Measurements from ENCODE around the gene ATP5PB.

The ATP5PB gene

DNA sequence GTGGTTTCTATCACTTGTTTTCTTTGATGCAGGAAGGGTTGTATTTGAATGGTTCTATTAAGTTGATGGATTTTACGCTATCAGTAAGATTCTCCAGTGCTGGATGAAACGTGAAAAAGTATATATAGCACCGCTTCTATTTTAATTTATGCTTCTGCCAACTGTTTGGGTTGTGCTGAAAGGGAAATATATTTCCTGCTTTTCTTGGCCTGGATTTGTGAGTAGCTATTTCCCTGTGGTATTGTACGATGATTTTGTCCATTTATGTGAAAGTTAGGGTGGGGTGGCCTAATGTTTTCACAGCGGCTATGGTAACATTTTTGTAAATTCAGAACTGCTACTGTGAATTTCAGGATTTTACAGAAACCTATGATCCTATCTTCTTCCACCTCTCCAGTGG, 24.8 kb downstream of the ATP5PB start:
- no peaks in the 10 kb centered on the region for H3K9me3 ChIP-seq (ENCODE audit: control insufficient read depth, low read length)
- H3K4me3 ChIP-seq (ENCODE audit: insufficient read depth, low read depth, low read length, poor library complexity, severe bottlenecking): peak overlapping the region; percentile 51
- H3K36me3 ChIP-seq (ENCODE audit: control insufficient read depth, insufficient read depth, low read length): no peaks in the 10 kb centered on the region
- DNase-seq: no peak
- peak overlapping the region; percentile 72 for H3K27ac ChIP-seq (ENCODE audit: insufficient read depth, low read length, poor library complexity, severe bottlenecking)
- peaks cover 73% of the 10 kb centered on the region for H3K4me1 ChIP-seq (ENCODE audit: control insufficient read depth, insufficient read depth, low read length, poor library complexity, severe bottlenecking)
- H3K27me3 ChIP-seq (replicated peaks; ENCODE audit: control insufficient read depth, insufficient read depth, low read length, poor library complexity, severe bottlenecking): no peaks in the 10 kb centered on the region

DNA sequence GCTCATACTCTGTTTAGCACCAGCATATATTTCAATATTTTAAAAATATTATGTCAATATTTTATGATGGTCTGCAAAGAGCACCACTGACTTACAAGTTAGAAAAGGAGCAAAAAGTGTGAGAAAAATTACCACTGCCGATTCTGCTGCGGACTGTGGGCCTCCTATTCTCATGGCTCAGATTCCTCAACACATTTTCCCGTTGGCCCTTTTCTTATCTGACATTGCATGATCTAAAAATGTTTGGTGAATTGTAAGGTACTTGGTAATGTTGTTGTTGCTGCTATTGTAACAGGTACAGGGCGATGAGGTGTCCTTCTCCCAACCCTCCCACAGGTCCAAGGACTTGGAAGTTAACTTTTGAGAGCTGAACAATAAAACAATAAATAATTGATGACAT, 25.3 kb downstream of the ATP5PB start:
- Histone ChIP-seq H3K4me3 (ENCODE audit: insufficient read depth, low read depth, low read length, poor library complexity, severe bottlenecking) (peak overlapping the region; percentile 51), H3K27me3 (replicated peaks; ENCODE audit: control insufficient read depth, insufficient read depth, low read length, poor library complexity, severe bottlenecking) (no peaks in the 10 kb centered on the region), H3K9me3 (ENCODE audit: control insufficient read depth, low read length) (no peaks in the 10 kb centered on the region), H3K4me1 (ENCODE audit: control insufficient read depth, insufficient read depth, low read length, poor library complexity, severe bottlenecking) (peaks cover 71% of the 10 kb centered on the region), H3K36me3 (ENCODE audit: control insufficient read depth, insufficient read depth, low read length) (no peaks in the 10 kb centered on the region), H3K27ac (ENCODE audit: insufficient read depth, low read length, poor library complexity, severe bottlenecking) (peak overlapping the region; percentile 72)
- DNase-seq: no peak

DNA sequence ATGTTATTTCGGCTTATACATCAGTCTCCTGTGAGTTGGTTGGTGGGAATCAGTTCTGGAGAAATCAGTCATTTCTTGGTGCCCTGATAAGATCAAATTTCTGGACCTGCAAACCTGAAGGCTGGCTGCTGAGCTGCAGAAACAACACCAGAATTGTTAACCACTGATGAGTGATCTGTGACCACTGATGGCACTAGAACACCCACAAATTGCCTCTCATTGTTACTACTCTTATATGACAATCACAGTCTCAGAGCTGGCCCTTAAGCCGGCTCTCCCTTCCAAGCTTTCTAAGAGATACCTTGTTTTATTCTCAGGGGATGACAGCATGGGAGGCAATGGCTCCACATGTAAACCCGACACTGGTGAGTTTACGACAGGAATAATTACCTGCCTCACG, 26.4 kb downstream of the ATP5PB start:
- Histone ChIP-seq H3K9me3 (ENCODE audit: control insufficient read depth, low read length) (no peaks in the 10 kb centered on the region), H3K27ac (ENCODE audit: insufficient read depth, low read length, poor library complexity, severe bottlenecking) (peak overlapping the region; percentile 72), H3K4me1 (ENCODE audit: control insufficient read depth, insufficient read depth, low read length, poor library complexity, severe bottlenecking) (peaks cover 60% of the 10 kb centered on the region), H3K36me3 (ENCODE audit: control insufficient read depth, insufficient read depth, low read length) (no peaks in the 10 kb centered on the region), H3K4me3 (ENCODE audit: insufficient read depth, low read depth, low read length, poor library complexity, severe bottlenecking) (peak overlapping the region; percentile 51), H3K27me3 (replicated peaks; ENCODE audit: control insufficient read depth, insufficient read depth, low read length, poor library complexity, severe bottlenecking) (no peaks in the 10 kb centered on the region)
- no peak for DNase-seq

DNA sequence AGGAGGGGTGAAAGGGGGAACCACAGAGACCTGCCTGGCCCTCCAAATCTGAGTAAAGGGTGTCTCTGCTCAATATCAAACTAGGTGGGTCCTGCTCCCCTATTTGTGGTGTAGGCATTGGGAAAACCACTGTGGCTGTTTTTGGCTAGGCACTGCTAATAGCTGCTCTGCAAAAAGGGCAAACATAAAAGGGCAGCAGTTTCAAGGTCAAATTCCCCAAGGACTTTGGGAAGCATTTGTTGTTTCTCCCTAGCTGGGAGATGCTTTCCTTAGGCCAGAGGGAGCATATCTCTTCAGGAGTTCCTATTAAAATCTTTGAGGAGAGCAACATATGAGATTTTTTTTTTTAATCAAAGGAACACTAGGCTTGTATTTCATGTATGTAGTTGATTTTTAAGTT, 26.9 kb downstream of the ATP5PB start:
- no peak for DNase-seq
- Histone ChIP-seq H3K27ac (ENCODE audit: insufficient read depth, low read length, poor library complexity, severe bottlenecking) (peak overlapping the region; percentile 72), H3K27me3 (replicated peaks; ENCODE audit: control insufficient read depth, insufficient read depth, low read length, poor library complexity, severe bottlenecking) (no peaks in the 10 kb centered on the region), H3K9me3 (ENCODE audit: control insufficient read depth, low read length) (no peaks in the 10 kb centered on the region), H3K36me3 (ENCODE audit: control insufficient read depth, insufficient read depth, low read length) (no peaks in the 10 kb centered on the region), H3K4me1 (ENCODE audit: control insufficient read depth, insufficient read depth, low read length, poor library complexity, severe bottlenecking) (peaks cover 55% of the 10 kb centered on the region), H3K4me3 (ENCODE audit: insufficient read depth, low read depth, low read length, poor library complexity, severe bottlenecking) (peak overlapping the region; percentile 51)

DNA sequence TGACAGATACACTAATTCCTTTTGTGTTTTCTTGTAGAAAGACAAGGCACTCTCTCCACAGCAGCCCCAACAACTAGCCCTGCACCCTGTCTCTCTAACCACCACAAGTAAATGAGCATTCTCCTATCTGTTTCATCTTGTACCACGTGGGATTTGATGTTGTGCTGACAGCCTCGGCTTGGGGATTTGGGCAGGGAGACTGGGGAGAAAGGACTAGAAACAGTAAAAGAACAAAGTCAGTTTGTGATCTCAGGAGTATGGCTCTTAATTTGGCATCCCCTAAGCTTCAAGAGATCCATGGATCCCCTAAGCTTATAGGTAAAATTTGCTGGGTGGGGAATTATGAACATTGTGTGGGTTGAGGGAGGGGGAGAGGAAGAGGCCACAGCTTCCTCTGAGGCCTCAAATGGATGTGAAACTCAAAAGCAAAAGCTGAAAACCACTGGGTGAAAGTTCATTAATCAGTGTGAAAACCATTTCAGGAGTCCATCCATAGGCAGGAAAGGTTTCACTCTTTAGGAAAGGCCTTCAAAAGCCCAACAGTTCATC, 27.6 kb downstream of the ATP5PB start:
- no peaks in the 10 kb centered on the region for H3K9me3 ChIP-seq (ENCODE audit: control insufficient read depth, low read length)
- H3K36me3 ChIP-seq (ENCODE audit: control insufficient read depth, insufficient read depth, low read length): no peaks in the 10 kb centered on the region
- peaks cover 49% of the 10 kb centered on the region for H3K4me1 ChIP-seq (ENCODE audit: control insufficient read depth, insufficient read depth, low read length, poor library complexity, severe bottlenecking)
- H3K27ac ChIP-seq (ENCODE audit: insufficient read depth, low read length, poor library complexity, severe bottlenecking): peak overlapping the region; percentile 72
- H3K27me3 ChIP-seq (replicated peaks; ENCODE audit: control insufficient read depth, insufficient read depth, low read length, poor library complexity, severe bottlenecking): no peaks in the 10 kb centered on the region
- H3K4me3 ChIP-seq (ENCODE audit: insufficient read depth, low read depth, low read length, poor library complexity, severe bottlenecking): peak overlapping the region; percentile 51
- peak in 2 of 3 donors; percentile 12 to 27 for DNase-seq

DNA sequence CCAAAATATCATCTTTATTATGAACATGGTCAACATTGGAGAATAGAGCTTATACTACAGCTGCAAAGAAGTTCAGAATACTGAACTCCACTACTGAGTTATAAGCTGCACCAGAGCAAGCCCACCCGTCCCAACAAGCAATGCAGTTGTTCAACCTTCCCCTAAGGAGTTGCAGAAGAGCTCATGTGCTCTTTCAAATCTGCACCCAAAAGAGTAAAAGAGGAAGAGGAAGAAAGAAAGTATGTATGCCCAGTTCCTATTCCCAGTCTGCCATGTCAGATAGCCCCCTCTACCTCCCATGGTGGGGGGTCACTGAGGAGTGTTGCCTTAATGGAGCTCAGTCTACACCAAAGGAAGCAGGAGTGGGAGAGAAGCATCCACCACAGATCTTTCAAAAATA, 31.4 kb downstream of the ATP5PB start:
- H3K4me3 ChIP-seq (ENCODE audit: insufficient read depth, low read depth, low read length, poor library complexity, severe bottlenecking): no peak overlapping the region

DNA sequence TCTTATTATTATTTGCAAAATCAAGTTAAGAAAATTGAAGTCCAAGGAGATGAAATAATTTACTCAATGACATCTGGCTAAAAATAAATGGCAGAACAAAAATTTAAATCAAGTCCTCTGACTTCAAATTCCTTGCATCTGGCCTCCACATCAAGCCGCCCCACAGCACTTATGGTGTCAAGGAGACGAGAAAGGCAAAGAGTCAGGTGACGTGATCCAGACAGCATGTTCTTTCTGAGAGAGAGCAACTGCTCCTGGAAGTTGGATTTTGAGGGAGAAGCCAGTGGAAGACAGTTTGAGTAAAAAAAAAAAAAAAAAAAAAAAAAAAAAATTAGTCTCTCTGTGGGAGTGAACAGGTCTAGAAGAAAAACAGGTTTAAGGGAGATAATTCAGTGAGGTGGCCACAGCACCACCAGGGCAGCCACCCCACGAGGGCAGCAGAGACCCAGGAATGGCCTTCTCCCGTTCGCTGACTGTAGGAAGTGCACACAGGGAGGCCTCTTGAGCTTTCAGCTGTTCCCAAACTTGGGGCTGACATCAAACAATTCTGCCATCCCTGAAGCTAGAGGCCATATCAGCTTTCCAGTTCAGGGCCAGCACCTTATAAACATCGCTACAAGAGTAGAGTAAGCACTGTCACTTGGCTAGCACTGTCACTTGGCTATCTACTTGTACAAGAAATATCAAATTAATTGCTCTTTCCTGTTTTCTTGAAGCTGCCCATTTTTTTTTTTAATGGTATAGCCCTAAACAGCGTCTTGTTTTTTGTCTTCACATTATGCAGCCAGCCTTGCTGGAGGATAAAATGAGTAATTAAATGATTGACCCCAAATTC, 32.3 kb downstream of the ATP5PB start:
- no peaks in the 10 kb centered on the region for H3K27me3 ChIP-seq (replicated peaks; ENCODE audit: control insufficient read depth, insufficient read depth, low read length, poor library complexity, severe bottlenecking)
- peaks cover 22% of the 10 kb centered on the region for H3K4me1 ChIP-seq (ENCODE audit: control insufficient read depth, insufficient read depth, low read length, poor library complexity, severe bottlenecking)
- peak in 2 of 3 donors; percentile 17 to 30 for DNase-seq
- no peak overlapping the region for H3K27ac ChIP-seq (ENCODE audit: insufficient read depth, low read length, poor library complexity, severe bottlenecking)
- H3K4me3 ChIP-seq (ENCODE audit: insufficient read depth, low read depth, low read length, poor library complexity, severe bottlenecking): no peak overlapping the region
- H3K9me3 ChIP-seq (ENCODE audit: control insufficient read depth, low read length): no peaks in the 10 kb centered on the region
- H3K36me3 ChIP-seq (ENCODE audit: control insufficient read depth, insufficient read depth, low read length): no peaks in the 10 kb centered on the region

More for the DNA sequence above, 31.4 kb downstream of the ATP5PB start:
- H3K36me3 ChIP-seq (ENCODE audit: control insufficient read depth, insufficient read depth, low read length): no peaks in the 10 kb centered on the region
- DNase-seq: no peak
- H3K9me3 ChIP-seq (ENCODE audit: control insufficient read depth, low read length): no peaks in the 10 kb centered on the region
- H3K4me1 ChIP-seq (ENCODE audit: control insufficient read depth, insufficient read depth, low read length, poor library complexity, severe bottlenecking): peaks cover 32% of the 10 kb centered on the region
- H3K27ac ChIP-seq (ENCODE audit: insufficient read depth, low read length, poor library complexity, severe bottlenecking): no peak overlapping the region
- no peaks in the 10 kb centered on the region for H3K27me3 ChIP-seq (replicated peaks; ENCODE audit: control insufficient read depth, insufficient read depth, low read length, poor library complexity, severe bottlenecking)

DNA sequence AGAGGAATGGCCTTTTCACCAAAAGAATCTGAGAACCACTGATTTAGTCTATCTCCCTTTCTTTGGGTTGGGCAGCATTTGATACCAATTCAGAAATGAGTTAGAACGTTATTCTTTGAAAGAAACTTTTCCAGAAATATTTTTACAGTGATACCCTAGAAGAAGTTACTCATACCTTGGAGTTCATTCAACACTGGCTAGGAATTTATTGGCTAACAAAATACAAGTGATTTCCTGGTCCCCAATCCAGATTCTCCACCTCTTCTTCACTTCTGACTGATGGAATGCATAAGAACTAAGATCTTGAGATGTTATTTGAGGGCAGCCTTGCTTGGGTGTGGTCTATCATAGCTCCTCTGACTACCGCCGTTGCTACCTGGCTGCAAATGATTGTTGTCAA, 33.9 kb downstream of the ATP5PB start:
- DNase-seq: no peak
- Histone ChIP-seq H3K27me3 (replicated peaks; ENCODE audit: control insufficient read depth, insufficient read depth, low read length, poor library complexity, severe bottlenecking) (no peaks in the 10 kb centered on the region), H3K4me1 (ENCODE audit: control insufficient read depth, insufficient read depth, low read length, poor library complexity, severe bottlenecking) (peaks cover 7% of the 10 kb centered on the region), H3K36me3 (ENCODE audit: control insufficient read depth, insufficient read depth, low read length) (no peaks in the 10 kb centered on the region), H3K9me3 (ENCODE audit: control insufficient read depth, low read length) (no peaks in the 10 kb centered on the region), H3K27ac (ENCODE audit: insufficient read depth, low read length, poor library complexity, severe bottlenecking) (no peak overlapping the region), H3K4me3 (ENCODE audit: insufficient read depth, low read depth, low read length, poor library complexity, severe bottlenecking) (no peak overlapping the region)

DNA sequence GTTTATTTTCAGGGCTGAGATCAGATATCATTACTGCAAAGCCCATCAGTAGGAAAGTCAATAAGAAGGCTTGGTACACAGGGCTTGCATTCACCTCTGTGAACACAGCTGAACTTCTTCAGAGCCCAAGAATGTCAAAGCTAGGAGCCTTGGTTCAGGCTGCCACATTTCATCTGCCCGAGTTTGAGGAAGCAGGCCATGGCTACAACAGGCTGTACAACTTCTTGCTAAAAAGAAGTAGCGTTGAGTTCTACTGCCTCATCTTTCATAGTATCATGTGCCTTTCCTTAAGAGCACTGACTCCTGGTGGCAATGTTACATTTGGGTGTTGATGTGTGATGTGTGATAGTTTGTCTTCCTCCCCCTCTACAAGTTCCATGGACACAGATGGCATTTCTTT, 34.6 kb downstream of the ATP5PB start:
- no peak for DNase-seq
- Histone ChIP-seq H3K4me3 (ENCODE audit: insufficient read depth, low read depth, low read length, poor library complexity, severe bottlenecking) (no peak overlapping the region), H3K27ac (ENCODE audit: insufficient read depth, low read length, poor library complexity, severe bottlenecking) (no peak overlapping the region), H3K9me3 (ENCODE audit: control insufficient read depth, low read length) (no peaks in the 10 kb centered on the region), H3K27me3 (replicated peaks; ENCODE audit: control insufficient read depth, insufficient read depth, low read length, poor library complexity, severe bottlenecking) (no peaks in the 10 kb centered on the region), H3K36me3 (ENCODE audit: control insufficient read depth, insufficient read depth, low read length) (no peaks in the 10 kb centered on the region), H3K4me1 (ENCODE audit: control insufficient read depth, insufficient read depth, low read length, poor library complexity, severe bottlenecking) (peaks cover under 1% of the 10 kb centered on the region)

DNA sequence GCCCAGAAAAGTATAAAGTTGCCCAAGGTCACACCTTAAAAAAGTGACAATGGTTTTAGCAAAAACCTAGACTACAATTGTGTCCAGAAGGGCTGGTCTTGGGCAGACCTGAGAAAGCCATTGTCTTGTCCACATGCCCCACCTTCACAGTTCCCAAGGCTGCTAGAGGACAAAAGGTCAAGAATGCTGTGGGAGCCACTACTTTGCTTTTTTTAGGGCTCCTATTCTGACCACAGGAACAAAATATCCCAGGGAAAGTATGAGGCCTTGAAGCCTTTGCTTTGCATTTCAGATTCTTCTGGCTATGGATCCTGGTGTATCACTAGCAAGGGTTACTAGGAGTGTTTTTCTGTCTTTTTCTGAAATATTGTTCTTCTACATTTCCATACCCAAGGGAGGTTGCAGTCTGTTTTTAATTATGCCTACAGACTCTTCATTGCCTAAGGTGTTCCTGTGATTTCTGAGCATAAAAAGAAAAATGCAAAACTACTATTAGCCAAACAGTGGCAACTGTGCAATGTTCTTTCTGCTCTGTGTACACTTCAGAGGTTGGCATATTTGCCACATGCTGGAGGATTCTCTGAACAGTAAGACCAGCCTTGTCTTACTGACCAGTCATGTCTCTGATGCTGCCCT, 35.2 kb downstream of the ATP5PB start:
- no peaks in the 10 kb centered on the region for H3K36me3 ChIP-seq (ENCODE audit: control insufficient read depth, insufficient read depth, low read length)
- H3K4me3 ChIP-seq (ENCODE audit: insufficient read depth, low read depth, low read length, poor library complexity, severe bottlenecking): no peak overlapping the region
- no peaks in the 10 kb centered on the region for H3K9me3 ChIP-seq (ENCODE audit: control insufficient read depth, low read length)
- no peak for DNase-seq
- H3K27ac ChIP-seq (ENCODE audit: insufficient read depth, low read length, poor library complexity, severe bottlenecking): no peak overlapping the region
- no peaks in the 10 kb centered on the region for H3K4me1 ChIP-seq (ENCODE audit: control insufficient read depth, insufficient read depth, low read length, poor library complexity, severe bottlenecking)
- H3K27me3 ChIP-seq (replicated peaks; ENCODE audit: control insufficient read depth, insufficient read depth, low read length, poor library complexity, severe bottlenecking): no peaks in the 10 kb centered on the region

All from effector memory CD4-positive, alpha-beta T cell (primary cell).